Neural cell (in vitro differentiated cells): ENCODE data around the gene PTPRN2. TPM values are rescaled to one million over a fixed set of nuclear protein-coding genes. Genes with fewer than 3 reads are reported as not detected.
A peak's percentile ranks its signal among the peaks of the same experiment; 100 is the strongest.

Source experiments
- H2AFZ ChIP-seq: fragments of 200-600, 300-800 bp; sonication (generic), shearing (Covaris generic); 2 replicates; pipeline ENCODE4 v1.6.0; 2014; ENCODE audit warnings: low read depth, mild to moderate bottlenecking, antibody characterized with exemption, low read length, moderate library complexity
- H3F3A ChIP-seq: fragments of 200-600 bp; shearing (Covaris generic); 2 replicates; pipeline ENCODE4 v1.6.1; 2016; ENCODE audit warnings: mild to moderate bottlenecking, moderate library complexity, mixed read lengths, antibody characterized with exemption, low read length; ENCODE audit not compliant: insufficient read depth, poor library complexity, severe bottlenecking
- H3K27ac ChIP-seq: fragments of 200-600, 300-800 bp; sonication (generic), shearing (Covaris generic); 2 replicates; pipeline ENCODE4 v1.5.1; 2014; ENCODE audit warnings: mild to moderate bottlenecking, low read length, moderate library complexity
- H3K27me3 ChIP-seq: fragments of 300-800, 200-600 bp; sonication (generic), shearing (Covaris generic); 2 replicates; pipeline ENCODE4 v1.6.0; 2014; ENCODE audit warnings: mild to moderate bottlenecking, low read depth, low read length, moderate library complexity; ENCODE audit not compliant: insufficient read depth
- H3K36me3 ChIP-seq: fragments of 300-800, 200-600 bp; sonication (generic), shearing (Covaris generic); 2 replicates; pipeline ENCODE4 v1.5.1; 2014; ENCODE audit warnings: mild to moderate bottlenecking, antibody characterized with exemption, low read length, moderate library complexity; ENCODE audit not compliant: insufficient read depth
- H3K4me2 ChIP-seq: fragments of 300-800, 200-600 bp; sonication (generic), shearing (Covaris generic); 2 replicates; pipeline ENCODE4 v1.6.0; 2014; ENCODE audit warnings: mild to moderate bottlenecking, low read length
- H3K4me3 ChIP-seq: fragments of 300-800, 200-600 bp; sonication (generic), shearing (Covaris generic); 2 replicates; pipeline ENCODE4 v1.5.1; 2014; ENCODE audit warnings: mild to moderate bottlenecking, low read length, moderate library complexity
- H3K79me2 ChIP-seq: fragments of 200-600 bp; shearing (Covaris generic); replicated peaks from 2 replicates; pipeline ENCODE4 v1.6.0; 2014; ENCODE audit warnings: mild to moderate bottlenecking, low read length, moderate library complexity; ENCODE audit not compliant: insufficient read depth
- H3K9ac ChIP-seq: fragments of 300-800, 200-600 bp; sonication (generic), shearing (Covaris generic); 2 replicates; pipeline ENCODE4 v1.6.1; 2016; ENCODE audit warnings: mild to moderate bottlenecking, low read length, mixed read lengths
- H3K9me2 ChIP-seq: fragments of 200-600 bp; shearing (Covaris generic); 2 replicates; pipeline ENCODE4 v1.6.1; 2016; ENCODE audit warnings: mild to moderate bottlenecking, low read length, mixed read lengths; ENCODE audit not compliant: insufficient read depth
- H3K9me3 ChIP-seq: fragments of 200-600, 300-800 bp; sonication (generic), shearing (Covaris generic); 2 replicates; pipeline ENCODE4 v1.6.1; 2016; ENCODE audit warnings: mild to moderate bottlenecking, mixed run types, low read length, moderate library complexity, mixed read lengths
- H4K20me1 ChIP-seq: fragments of 200-600 bp; shearing (Covaris generic); 2 replicates; pipeline ENCODE4 v1.6.1; 2016; ENCODE audit warnings: mild to moderate bottlenecking, mixed run types; ENCODE audit not compliant: insufficient read depth
- CTCF ChIP-seq: fragments of 450-650 bp; IDR thresholded peaks from 2 replicates; pipeline ENCODE4 v1.5.1; 2014; ENCODE audit warnings: antibody characterized with exemption, mild to moderate bottlenecking, moderate library complexity; ENCODE audit not compliant: poor library complexity, severe bottlenecking
- EP300 ChIP-seq: fragments of 450-650 bp; conservative IDR thresholded peaks from 2 replicates; pipeline ENCODE4 v1.6.1; 2014; ENCODE audit warnings: antibody characterized with exemption, mild to moderate bottlenecking, moderate library complexity; ENCODE audit not compliant: poor library complexity, severe bottlenecking
- EZH2 ChIP-seq: fragments of 200-600, 300-800 bp; shearing (Covaris generic), sonication (generic); IDR thresholded peaks from 2 replicates; pipeline ENCODE4 v1.6.1; 2014; ENCODE audit warnings: antibody characterized with exemption, low read length, borderline replicate concordance, mild to moderate bottlenecking; ENCODE audit not compliant: insufficient read depth, poor library complexity, severe bottlenecking
- MXI1 ChIP-seq: fragments of 450-650 bp; conservative IDR thresholded peaks from 2 replicates; pipeline ENCODE4 v1.6.1; 2014; ENCODE audit warnings: antibody characterized with exemption, mild to moderate bottlenecking; ENCODE audit not compliant: poor library complexity, severe bottlenecking
- POLR2AphosphoS5 ChIP-seq: IDR thresholded peaks from 2 replicates; pipeline ENCODE4 v1.6.1; 2012
- RAD21 ChIP-seq: fragments of 450-650 bp; conservative IDR thresholded peaks from 2 replicates; pipeline ENCODE4 v1.6.1; 2014; ENCODE audit warnings: antibody characterized with exemption, mild to moderate bottlenecking, moderate library complexity
- REST ChIP-seq: IDR thresholded peaks from 2 replicates; pipeline ENCODE4 v1.6.1; 2012; ENCODE audit warnings: borderline replicate concordance
- SMC3 ChIP-seq: fragments of 450-650 bp; conservative IDR thresholded peaks from 2 replicates; pipeline ENCODE4 v1.6.1; 2014; ENCODE audit warnings: antibody characterized with exemption, mild to moderate bottlenecking, moderate library complexity; ENCODE audit not compliant: poor library complexity
- TAF1 ChIP-seq: IDR thresholded peaks from 2 replicates; pipeline ENCODE4 v1.6.1; 2012; ENCODE audit warnings: low read depth
- polyA plus RNA-seq: library from polyadenylated mRNA; depleted of rRNA; stranded (reverse); fragments of >200 nt; gene quantifications from 2 replicates; pipeline ENCODE4 v1.2.3, GENCODE V29; 2014

PTPRN2 gene
- polyA plus RNA-seq, 1 donor from 2014 or later: 31.0 TPM

GRCh38 chr7:157540606-157541294 lies 1046.9 kb downstream of the PTPRN2 start:
- Histone ChIP-seq H3K27ac (peak overlapping the region; percentile 46), H3K36me3 (no peaks in the 10 kb centered on the region), H3K4me2 (no peak overlapping the region), H3K9me3 (no peaks in the 10 kb centered on the region), H2AFZ (no peak overlapping the region), H3K79me2 (no peaks in the 10 kb centered on the region), H3K9me2 (no peaks in the 10 kb centered on the region), H3K4me3 (peak overlapping the region; percentile 3), H3K9ac (no peak overlapping the region), H3F3A (no peaks in the 10 kb centered on the region), H3K27me3 (no peaks in the 10 kb centered on the region), H4K20me1 (no peaks in the 10 kb centered on the region)
- TF ChIP-seq EZH2 (no peak), RAD21 (no peak), POLR2AphosphoS5 (no peak)

- Histone ChIP-seq H3K27me3 (no peaks in the 10 kb centered on the region), H2AFZ (no peak overlapping the region), H3K36me3 (no peaks in the 10 kb centered on the region), H3K4me2 (no peak overlapping the region), H3K9me3 (no peaks in the 10 kb centered on the region), H3K9ac (no peak overlapping the region), H3K79me2 (no peaks in the 10 kb centered on the region), H3F3A (no peaks in the 10 kb centered on the region), H3K9me2 (no peaks in the 10 kb centered on the region), H3K27ac (peak overlapping the region; percentile 46), H4K20me1 (no peaks in the 10 kb centered on the region), H3K4me3 (peak overlapping the region; percentile 3)
- TF ChIP-seq MXI1: no peak
- no peak for TF ChIP-seq EP300
- no peak for TF ChIP-seq EZH2
- TF ChIP-seq SMC3: no peak
- no peak for TF ChIP-seq RAD21
These were observed 1047.6 kb downstream of the PTPRN2 start for GRCh38 chr7:157540020-157540419.

- H3K9me3 ChIP-seq: no peaks in the 10 kb centered on the region
- no peak overlapping the region for H2AFZ ChIP-seq
- H3K27me3 ChIP-seq: no peaks in the 10 kb centered on the region
- no peak overlapping the region for H3K4me3 ChIP-seq
- no peak overlapping the region for H3K27ac ChIP-seq
- no peak for TF ChIP-seq POLR2AphosphoS5
- no peak for TF ChIP-seq SMC3
- TF ChIP-seq REST: no peak
- no peak for TF ChIP-seq RAD21
- no peak for TF ChIP-seq TAF1
- no peak for TF ChIP-seq EP300
- TF ChIP-seq CTCF: no peak
- TF ChIP-seq EZH2: no peak
- TF ChIP-seq MXI1: no peak
- H3K9me2 ChIP-seq: no peaks in the 10 kb centered on the region
- H3K79me2 ChIP-seq: no peaks in the 10 kb centered on the region
- no peak overlapping the region for H3K9ac ChIP-seq
- no peaks in the 10 kb centered on the region for H3F3A ChIP-seq
- no peaks in the 10 kb centered on the region for H4K20me1 ChIP-seq
- no peak overlapping the region for H3K4me2 ChIP-seq
- no peaks in the 10 kb centered on the region for H3K36me3 ChIP-seq
These were observed 1048.1 kb downstream of the PTPRN2 start for GRCh38 chr7:157539521-157539920.
